HEK293T (cell line): ENCODE data around the gene CPLX3.

Experiments used
- CTCF ChIA-PET: fragments of 350-600 bp; formaldehyde crosslinking; extraction: SDS; loops from one replicate; lab custom pipeline; 2021; ENCODE audit warnings: antibody characterized with exemption, inconsistent platforms; lab: Yijun Ruan, JAX
- POLR2A ChIA-PET: fragments of 350-600 bp; formaldehyde crosslinking; extraction: SDS; loops from one replicate; lab custom pipeline; 2020; ENCODE audit warnings: antibody characterized with exemption, inconsistent platforms; lab: Yijun Ruan, JAX
- DNase-seq: peaks from one replicate; pipeline ENCODE4 v3.0.0; 2012; ENCODE audit warnings: mixed read lengths; ENCODE audit errors: extremely low spot score
- ARNT ChIP-seq: fragments of 450-650 bp; IDR thresholded peaks from 2 replicates; pipeline ENCODE4 v1.6.1; 2017; ENCODE audit warnings: mild to moderate bottlenecking
- BHLHE40 ChIP-seq: fragments of 450-650 bp; IDR thresholded peaks from 2 replicates; pipeline ENCODE4 v1.6.1; 2016; ENCODE audit warnings: mild to moderate bottlenecking, moderate library complexity, borderline replicate concordance
- CTBP1 ChIP-seq: fragments of 450-650 bp; IDR thresholded peaks from 2 replicates; pipeline ENCODE4 v1.6.1; 2016; ENCODE audit warnings: borderline replicate concordance
- ELF4 ChIP-seq: fragments of 450-650 bp; IDR thresholded peaks from 2 replicates; pipeline ENCODE4 v1.6.1; 2017; ENCODE audit warnings: antibody characterized with exemption
- FOXA1 ChIP-seq: fragments of 450-650 bp; IDR thresholded peaks from 2 replicates; pipeline ENCODE4 v1.6.1; 2016; ENCODE audit warnings: mild to moderate bottlenecking
- FOXK2 ChIP-seq: fragments of 450-650 bp; IDR thresholded peaks from 2 replicates; pipeline ENCODE4 v1.6.1; 2016; ENCODE audit warnings: mild to moderate bottlenecking
- FOXM1 ChIP-seq: fragments of 450-650 bp; IDR thresholded peaks from 2 replicates; pipeline ENCODE4 v1.6.1; 2017; ENCODE audit warnings: mild to moderate bottlenecking, borderline replicate concordance
- HDGF ChIP-seq: fragments of 450-650 bp; IDR thresholded peaks from 2 replicates; pipeline ENCODE4 v1.6.1; 2017; ENCODE audit warnings: antibody characterized with exemption, borderline replicate concordance
- L3MBTL2 ChIP-seq: fragments of 450-650 bp; conservative IDR thresholded peaks from 2 replicates; pipeline ENCODE4 v1.6.1; 2016; ENCODE audit warnings: mild to moderate bottlenecking
- LEF1 ChIP-seq: fragments of 450-650 bp; IDR thresholded peaks from 2 replicates; pipeline ENCODE4 v1.6.1; 2017; ENCODE audit warnings: mild to moderate bottlenecking, borderline replicate concordance
- NFRKB ChIP-seq: fragments of 450-650 bp; IDR thresholded peaks from 2 replicates; pipeline ENCODE4 v1.6.1; 2016; ENCODE audit warnings: mild to moderate bottlenecking, moderate library complexity
- PKNOX1 ChIP-seq: fragments of 450-650 bp; IDR thresholded peaks from 2 replicates; pipeline ENCODE4 v1.6.1; 2016
- SP1 ChIP-seq: fragments of 450-650 bp; IDR thresholded peaks from 2 replicates; pipeline ENCODE4 v1.6.1; 2017
- SUZ12 ChIP-seq: fragments of 450-650 bp; IDR thresholded peaks from 2 replicates; pipeline ENCODE4 v1.6.1; 2016; ENCODE audit warnings: mild to moderate bottlenecking
- TARDBP ChIP-seq: fragments of 450-650 bp; IDR thresholded peaks from 2 replicates; pipeline ENCODE4 v1.6.1; 2016
- ZNF384 ChIP-seq: fragments of 450-650 bp; IDR thresholded peaks from 2 replicates; pipeline ENCODE4 v1.6.1; 2016

The CPLX3 gene

GRCh38 chr15:74828835-74829234 lies 2.4 kb downstream of the CPLX3 start:
- no peak for DNase-seq
- POLR2A ChIA-PET, result interaction anchor here (0.6 kb wide), 1 partner anchor 58 kb away, joined by 3 read pairs; no protein-coding TSS in a partner anchor
- TF ChIP-seq L3MBTL2, result no peak
- TF ChIP-seq LEF1, result no peak
- TF ChIP-seq PKNOX1, result no peak
- TF ChIP-seq SP1, result no peak
- TF ChIP-seq TARDBP, result no peak
- TF ChIP-seq FOXK2, result no peak
- no peak for TF ChIP-seq ZNF384
- TF ChIP-seq FOXA1, result no peak
- TF ChIP-seq ELF4, result no peak
- TF ChIP-seq BHLHE40, result no peak
- no peak for TF ChIP-seq NFRKB
- no peak for TF ChIP-seq ARNT
- no peak for TF ChIP-seq HDGF
- no peak for TF ChIP-seq CTBP1
- no peak for TF ChIP-seq SUZ12
- TF ChIP-seq FOXM1, result no peak
- CTCF ChIA-PET, result no interaction called here

GRCh38 chr15:74829486-74829885 lies 3.1 kb downstream of the CPLX3 start:
- no peak for DNase-seq
- POLR2A ChIA-PET, result interaction anchor here (0.6 to 1.4 kb wide), 2 partner anchors 59 to 215 kb away, joined by 3 read pairs; no protein-coding TSS in a partner anchor
- TF ChIP-seq SP1 (no peak), ZNF384 (no peak), L3MBTL2 (no peak), ARNT (no peak), FOXA1 (no peak)

GRCh38 chr15:74829991-74830390 lies 3.6 kb downstream of the CPLX3 start:
- CTCF ChIA-PET, result interaction anchor here (0.7 kb wide), 1 partner anchor 62 kb away, joined by 3 read pairs; no protein-coding TSS in a partner anchor
- DNase-seq, result no peak
- TF ChIP-seq FOXK2 (no peak), NFRKB (no peak), SP1 (no peak), HDGF (no peak), ELF4 (no peak), SUZ12 (no peak), ZNF384 (no peak), ARNT (no peak), BHLHE40 (no peak), PKNOX1 (no peak), LEF1 (no peak), CTBP1 (no peak)
- POLR2A ChIA-PET, result interaction anchor here (1.4 to 1.5 kb wide), 2 partner anchors 70 to 215 kb away, joined by 3 to 4 read pairs; no protein-coding TSS in a partner anchor

More at GRCh38 chr15:74829486-74829885, 3.1 kb downstream of the CPLX3 start:
- CTCF ChIA-PET, result interaction anchor here (0.7 kb wide), 2 partner anchors 61 to 652 kb away, joined by 3 read pairs; no protein-coding TSS in a partner anchor

- POLR2A ChIA-PET, result interaction anchor here (0.8 to 1.5 kb wide), 3 partner anchors 12 to 216 kb away, joined by 3 to 4 read pairs (median 4); no protein-coding TSS in a partner anchor
- TF ChIP-seq LEF1 (no peak), SP1 (no peak), BHLHE40 (no peak), CTBP1 (no peak), HDGF (no peak), FOXM1 (no peak), NFRKB (no peak), FOXA1 (no peak), SUZ12 (no peak)
- CTCF ChIA-PET, result interaction anchor here (0.8 to 0.9 kb wide), 2 partner anchors 59 to 71 kb away, joined by 3 to 4 read pairs; no protein-coding TSS in a partner anchor
- DNase-seq, result no peak
Observed at GRCh38 chr15:74830868-74831267, 4.4 kb downstream of the CPLX3 start.

GRCh38 chr15:74831813-74832495 lies 5.5 kb downstream of the CPLX3 start:
- ChIA-PET POLR2A (no interaction called here), CTCF (interaction anchor here (1.1 kb wide), 1 partner anchor 11 kb away, joined by 6 read pairs; the partner anchor contains the start of gene ULK3)
- TF ChIP-seq ELF4 (no peak), ARNT (no peak), L3MBTL2 (no peak), CTBP1 (no peak), LEF1 (no peak), FOXM1 (no peak), BHLHE40 (no peak), TARDBP (no peak), HDGF (no peak)
- DNase-seq, result no peak

- ChIA-PET POLR2A (interaction anchor here (1.2 kb wide), 1 partner anchor 8 kb away, joined by 5 read pairs; no protein-coding TSS in a partner anchor), CTCF (interaction anchor here (0.8 to 1.3 kb wide), 4 partner anchors 10 to 64 kb away, joined by 4 to 6 read pairs (median 4); partner anchors contain the start of gene ULK3)
- no peak for DNase-seq
- TF ChIP-seq TARDBP, result no peak
Observed at GRCh38 chr15:74832826-74833225, 6.4 kb downstream of the CPLX3 start.
